PFSK-1 (cell line): ENCODE measurements around the gene DHRSX.

Experiments
- POLR2AphosphoS5 ChIP-seq: IDR thresholded peaks from 2 replicates; pipeline ENCODE4 v1.6.1; 2012; ENCODE audit warnings: low read depth, mild to moderate bottlenecking, control low read depth, low read length, moderate library complexity
- REST ChIP-seq, 2 experiments: IDR thresholded peaks; 2 replicates each; pipeline versions ENCODE4 v1.6.1 to v1.8.0; 2011 to 2012; ENCODE audit warnings: low read depth in 2 of 2, low read length in 2 of 2, control low read depth in 1 of 2, inconsistent platforms in 1 of 2, mild to moderate bottlenecking in 1 of 2, moderate library complexity in 1 of 2; ENCODE audit not compliant: insufficient read depth in 1 of 2
- TAF1 ChIP-seq: IDR thresholded peaks from 2 replicates; pipeline ENCODE4 v1.6.1; 2012; ENCODE audit warnings: low read length, control low read depth, borderline replicate concordance; ENCODE audit not compliant: insufficient read depth

- TF ChIP-seq TAF1 (no peak), POLR2AphosphoS5 (no peak), REST (IDR thresholded peaks at IDR 0.05; ENCODE audit: insufficient read depth in 1 of 2, low read depth in 2 of 2, low read length in 2 of 2) (no peak)
Measured at GRCh38 chrX:2533424-2533823, 32.6 kb upstream of the DHRSX start.
